Breast epithelium (tissue), 4 donors: ENCODE data around the gene ANKRD11. TPM values are rescaled to one million over a fixed set of nuclear protein-coding genes. Genes with fewer than 3 reads are reported as not detected.

ENCODE experiments used
- DNase-seq, 2 donors: peaks; one replicate each; pipeline ENCODE4 v3.0.0-alpha.2; 2019; ENCODE audit warnings: low spot score in 2 of 2
- H3K27ac ChIP-seq, 2 donors: fragments of 200-600 bp; sonication (generic) in 1 of 2; one replicate each; pipeline ENCODE4 v1.5.1; 2016 to 2019; ENCODE audit warnings: mild to moderate bottlenecking in 1 of 2
- H3K27me3 ChIP-seq, 2 donors: fragments of 200-600 bp; sonication (generic) in 1 of 2; one replicate each; pipeline versions ENCODE4 v1.5.1 to v1.6.0; 2017 to 2019; ENCODE audit warnings: control low read depth in 1 of 2, mild to moderate bottlenecking in 1 of 2
- H3K36me3 ChIP-seq: fragments of 200-600 bp; one replicate; pipeline ENCODE4 v1.5.1; 2019
- H3K4me1 ChIP-seq, 2 donors: fragments of 200-600 bp; sonication (generic); one replicate each; pipeline ENCODE4 v1.5.1; 2016 to 2019; ENCODE audit warnings: control low read depth in 1 of 2
- H3K4me3 ChIP-seq, 3 donors: fragments of 200-600 bp; sonication (generic); 1 replicate in 2 of 3; 2 replicates in 1 of 3; pipeline ENCODE4 v1.5.1; 2016 to 2019; ENCODE audit warnings: mild to moderate bottlenecking in 3 of 3, moderate library complexity in 2 of 3
- H3K9me3 ChIP-seq, 2 donors: fragments of 200-600 bp; sonication (generic) in 1 of 2; one replicate each; pipeline ENCODE4 v1.5.1; 2016 to 2019; ENCODE audit warnings: control low read depth in 1 of 2
- POLR2A ChIP-seq: fragments of 450-650 bp; IDR thresholded peaks from one replicate; pipeline ENCODE4 v1.6.1; 2016; ENCODE audit warnings: antibody characterized with exemption, mild to moderate bottlenecking, moderate library complexity
- POLR2AphosphoS5 ChIP-seq, 3 donors: sonication (generic); formaldehyde crosslinking; IDR thresholded peaks; one replicate each; pipeline ENCODE4 v1.6.1; 2017; ENCODE audit warnings: antibody characterized with exemption in 3 of 3
- intact Hi-C: fragments of 100-400 bp; cut with DNase I; formaldehyde crosslinking; loops from one replicate; pipeline ENCODE4 v1.15.1; 2023; ENCODE audit warnings: low total_unique reads
- total RNA-seq, 3 donors: library from RNA; depleted of rRNA; stranded (reverse); fragments of >200 nt; gene quantifications; one replicate each; pipeline ENCODE4 v1.1.0, GENCODE V29; 2016
- TF ChIP-seq, protein P1 (sequence below), 3 donors: fragments of 450-650 bp; IDR thresholded peaks; one replicate each; pipeline ENCODE4 v1.5.1; 2016 to 2017; ENCODE audit warnings: antibody characterized with exemption in 3 of 3, mild to moderate bottlenecking in 3 of 3, moderate library complexity in 3 of 3

Gene ANKRD11
- total RNA-seq, 3 donors from 2014 or later, result 64.0 to 79.0 (median 69.2) TPM

DNA sequence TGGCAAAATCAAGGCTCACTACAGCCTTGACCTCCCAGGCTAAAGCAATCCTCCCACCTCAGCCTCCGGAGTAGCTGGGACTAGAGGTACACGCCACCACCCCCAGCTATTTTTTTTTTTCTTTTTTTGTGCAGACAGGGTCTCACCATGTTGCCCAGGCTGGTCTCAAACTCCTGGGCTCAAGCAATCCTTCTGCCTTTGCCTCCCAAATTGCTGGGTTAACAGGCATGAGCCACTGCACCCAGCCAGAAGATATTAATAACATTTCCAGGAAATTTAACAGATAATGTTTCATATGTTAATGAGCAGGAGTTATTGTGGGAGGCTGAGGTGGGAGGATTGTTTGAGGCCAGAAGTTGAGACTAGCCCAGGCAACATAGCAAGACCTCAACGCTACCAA lies 9.4 kb upstream of the ANKRD11 start:
- no peaks in the 10 kb centered on the region for H3K36me3 ChIP-seq
- no peaks in the 10 kb centered on the region for H3K9me3 ChIP-seq
- no peak for DNase-seq
- intact Hi-C loops, result loop anchor here (10.0 kb wide), 1 partner anchor 55 kb away; no protein-coding TSS in a partner anchor
- TF ChIP-seq, protein P1, sequence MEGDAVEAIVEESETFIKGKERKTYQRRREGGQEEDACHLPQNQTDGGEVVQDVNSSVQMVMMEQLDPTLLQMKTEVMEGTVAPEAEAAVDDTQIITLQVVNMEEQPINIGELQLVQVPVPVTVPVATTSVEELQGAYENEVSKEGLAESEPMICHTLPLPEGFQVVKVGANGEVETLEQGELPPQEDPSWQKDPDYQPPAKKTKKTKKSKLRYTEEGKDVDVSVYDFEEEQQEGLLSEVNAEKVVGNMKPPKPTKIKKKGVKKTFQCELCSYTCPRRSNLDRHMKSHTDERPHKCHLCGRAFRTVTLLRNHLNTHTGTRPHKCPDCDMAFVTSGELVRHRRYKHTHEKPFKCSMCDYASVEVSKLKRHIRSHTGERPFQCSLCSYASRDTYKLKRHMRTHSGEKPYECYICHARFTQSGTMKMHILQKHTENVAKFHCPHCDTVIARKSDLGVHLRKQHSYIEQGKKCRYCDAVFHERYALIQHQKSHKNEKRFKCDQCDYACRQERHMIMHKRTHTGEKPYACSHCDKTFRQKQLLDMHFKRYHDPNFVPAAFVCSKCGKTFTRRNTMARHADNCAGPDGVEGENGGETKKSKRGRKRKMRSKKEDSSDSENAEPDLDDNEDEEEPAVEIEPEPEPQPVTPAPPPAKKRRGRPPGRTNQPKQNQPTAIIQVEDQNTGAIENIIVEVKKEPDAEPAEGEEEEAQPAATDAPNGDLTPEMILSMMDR (IDR thresholded peaks at IDR 0.05), result no peak
- TF ChIP-seq POLR2AphosphoS5 (IDR thresholded peaks at IDR 0.05) (no peak), POLR2A (no peak)
- H3K27me3 ChIP-seq, result no peaks in the 10 kb centered on the region
- no peaks in the 10 kb centered on the region for H3K4me1 ChIP-seq
- no peak overlapping the region for H3K4me3 ChIP-seq
- H3K27ac ChIP-seq, result no peak overlapping the region

DNA sequence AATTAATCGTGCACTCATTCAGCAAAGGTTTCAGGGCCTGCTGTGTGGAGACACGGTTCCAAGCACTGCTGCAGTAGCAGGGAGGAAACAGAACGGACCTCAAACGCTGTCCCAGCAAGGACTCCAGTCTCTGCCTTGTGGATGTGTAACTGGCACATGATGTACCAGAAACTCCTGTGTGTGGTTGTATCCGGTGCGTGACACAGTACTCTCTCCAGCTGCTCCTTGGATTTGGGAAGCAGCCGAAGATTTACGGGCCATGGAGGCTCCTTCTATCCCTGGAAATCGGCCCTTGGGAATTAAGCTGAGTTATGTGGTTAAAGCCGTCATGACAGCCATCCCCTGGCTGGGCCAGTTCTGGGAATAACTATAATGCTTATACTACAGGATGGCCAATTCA lies 8.5 kb upstream of the ANKRD11 start:
- H3K4me1 ChIP-seq, result no peaks in the 10 kb centered on the region
- intact Hi-C loops, result no loop called here
- no peak for DNase-seq
- H3K27me3 ChIP-seq, result no peaks in the 10 kb centered on the region
- H3K4me3 ChIP-seq, result no peak overlapping the region
- H3K9me3 ChIP-seq, result no peaks in the 10 kb centered on the region
- TF ChIP-seq, protein P1 (IDR thresholded peaks at IDR 0.05), result no peak
- TF ChIP-seq POLR2AphosphoS5 (IDR thresholded peaks at IDR 0.05), result peak in 2 of 3 donors; percentile 51 to 58
- peak overlapping the region in 1 of 2 donors; percentile 52 for H3K27ac ChIP-seq
- no peaks in the 10 kb centered on the region for H3K36me3 ChIP-seq

DNA sequence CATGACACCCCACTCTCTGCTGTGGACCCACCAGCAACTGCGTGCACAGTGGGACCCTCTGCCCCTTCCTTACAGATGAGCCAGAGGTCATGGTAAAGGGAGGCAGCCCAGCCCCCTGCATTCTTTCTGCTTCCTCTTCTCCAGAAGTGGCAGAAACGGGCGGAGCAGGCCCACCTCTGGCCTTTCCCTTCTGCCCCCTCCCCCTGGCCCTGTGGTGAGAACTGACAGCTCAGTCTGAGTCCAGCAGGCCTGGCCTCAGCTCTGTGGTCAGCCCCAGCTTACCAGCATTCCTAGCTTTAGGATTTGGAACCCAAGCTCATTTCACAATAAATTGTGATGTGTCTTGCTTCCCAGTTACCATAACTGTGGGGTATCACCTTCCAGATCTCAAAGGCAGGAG lies 4.8 kb upstream of the ANKRD11 start:
- Histone ChIP-seq H3K4me1 (peaks cover 4 to 7% of the 10 kb centered on the region in 2 donors), H3K36me3 (no peaks in the 10 kb centered on the region), H3K27me3 (no peaks in the 10 kb centered on the region), H3K27ac (no peak overlapping the region), H3K9me3 (no peaks in the 10 kb centered on the region), H3K4me3 (no peak overlapping the region)
- intact Hi-C loops, result no loop called here
- TF ChIP-seq, protein P1 (IDR thresholded peaks at IDR 0.05), result no peak
- TF ChIP-seq POLR2A, result no peak
- no peak for TF ChIP-seq POLR2AphosphoS5 (IDR thresholded peaks at IDR 0.05)
- DNase-seq, result no peak

DNA sequence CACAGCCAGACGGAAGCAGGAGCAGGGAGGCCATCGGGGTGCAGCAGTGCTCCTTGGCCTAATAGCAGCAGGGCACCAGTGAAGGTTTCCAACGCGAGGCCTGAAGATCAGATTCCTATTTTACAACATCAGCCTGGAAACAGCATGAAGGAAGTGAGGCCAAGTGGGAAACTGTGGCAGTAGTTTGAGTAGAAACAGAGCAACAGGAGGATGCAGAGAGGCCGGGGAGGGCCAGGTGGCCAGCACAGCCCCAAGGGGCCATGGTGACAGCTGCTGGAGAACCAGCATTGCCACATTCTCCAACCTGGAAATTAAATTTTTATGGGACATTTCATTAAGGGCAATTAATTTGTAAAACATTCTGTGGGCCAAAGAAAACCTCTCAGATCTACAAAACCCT lies 3.4 kb upstream of the ANKRD11 start:
- TF ChIP-seq POLR2AphosphoS5 (IDR thresholded peaks at IDR 0.05), result no peak
- TF ChIP-seq POLR2A, result no peak
- TF ChIP-seq, protein P1 (IDR thresholded peaks at IDR 0.05), result no peak
- H3K9me3 ChIP-seq, result no peaks in the 10 kb centered on the region
- intact Hi-C loops, result no loop called here

DNA sequence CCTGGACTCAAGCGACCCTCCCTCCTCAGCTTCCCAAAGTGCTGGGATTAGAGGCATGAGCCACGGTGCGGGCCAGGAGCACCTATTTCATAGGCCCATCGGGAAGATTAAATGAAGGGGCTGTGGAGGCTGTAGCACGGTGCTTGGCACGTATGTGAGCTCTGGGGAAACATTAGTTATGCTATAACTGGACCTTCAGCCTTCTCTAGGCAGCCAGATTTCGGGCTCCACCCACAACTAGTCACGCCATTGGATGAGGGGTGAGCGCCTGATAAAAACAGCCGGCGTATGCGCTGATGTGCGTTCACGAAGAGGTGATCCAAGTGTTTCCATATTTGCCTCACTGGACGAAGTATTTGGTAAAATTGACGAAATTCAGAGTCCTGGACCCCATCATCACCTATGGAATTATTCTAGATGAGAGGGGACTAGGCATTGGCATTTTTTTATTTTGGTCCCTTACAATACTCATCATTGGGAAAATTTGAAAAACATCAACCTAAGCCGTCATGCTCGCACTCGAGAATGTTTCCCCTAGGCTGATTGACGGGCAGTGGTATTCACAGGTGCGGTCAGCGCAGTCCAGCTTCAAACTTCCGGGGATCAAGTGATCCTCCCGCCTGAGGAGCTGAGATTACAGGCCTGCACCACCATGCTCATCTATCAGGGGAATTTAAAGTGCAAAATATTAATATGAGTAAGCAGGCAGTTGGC lies 1.8 kb upstream of the ANKRD11 start:
- TF ChIP-seq POLR2AphosphoS5 (IDR thresholded peaks at IDR 0.05) (no peak), POLR2A (no peak)
- TF ChIP-seq, protein P1 (IDR thresholded peaks at IDR 0.05), result no peak
- H3K36me3 ChIP-seq, result no peaks in the 10 kb centered on the region
- DNase-seq, result no peak
- H3K27me3 ChIP-seq, result no peaks in the 10 kb centered on the region
- H3K9me3 ChIP-seq, result no peaks in the 10 kb centered on the region
- intact Hi-C loops, result no loop called here
- peak overlapping the region; percentile 94 to 99 (median 95) for H3K4me3 ChIP-seq
- peaks cover 7% of the 10 kb centered on the region in 2 donors for H3K4me1 ChIP-seq
- H3K27ac ChIP-seq, result no peak overlapping the region

More for the DNA sequence above, 3.4 kb upstream of the ANKRD11 start:
- no peaks in the 10 kb centered on the region for H3K36me3 ChIP-seq
- no peak for DNase-seq
- no peak overlapping the region for H3K4me3 ChIP-seq
- H3K27me3 ChIP-seq, result no peaks in the 10 kb centered on the region
- no peak overlapping the region for H3K27ac ChIP-seq
- peaks cover 4 to 7% of the 10 kb centered on the region in 2 donors for H3K4me1 ChIP-seq
